PC-3 (cell line): ENCODE measurements around the gene DENND6B. TPM values are rescaled to one million over a fixed set of nuclear protein-coding genes. Genes with fewer than 3 reads are reported as not detected.

ENCODE experiments used
- ATAC-seq: fragments of 200-7000 bp; cut with Tn5 transposase; 2 replicates; pipeline ENCODE4 v1.9.1; 2020; ENCODE audit warnings: mild to moderate bottlenecking, moderate library complexity
- BruUV-seq: library from RNA; stranded (reverse); fragments of 400-500 nt; replicated peaks from 2 replicates; lab custom pipeline; 2021; lab: Mats Ljungman, UMichigan
- CTCF ChIA-PET: fragments of 300-600 bp; sonication (Branson Sonifier 250); formaldehyde crosslinking; loops from one replicate; lab custom pipeline; 2022; ENCODE audit warnings: antibody characterized with exemption; lab: Charles Lee
- POLR2A ChIA-PET: fragments of 300-600 bp; sonication (Branson Sonifier 250); formaldehyde crosslinking; loops from one replicate; lab custom pipeline; 2022; ENCODE audit warnings: antibody characterized with exemption; ENCODE audit not compliant: unreplicated experiment; lab: Charles Lee
- DNase-seq: peaks from one replicate; pipeline ENCODE4 v3.0.0-alpha.2; 2015
- H2AFZ ChIP-seq: fragments of 300-600 bp; sonication (generic); 2 replicates; pipeline ENCODE4 v1.6.0; 2016; ENCODE audit warnings: antibody characterized with exemption, low read length
- H3F3A ChIP-seq: fragments of 300-600 bp; sonication (generic); one replicate; pipeline ENCODE4 v1.6.0; 2017; ENCODE audit warnings: antibody characterized with exemption, low read length, control low read depth, mild to moderate bottlenecking; ENCODE audit not compliant: unreplicated experiment
- H3K27ac ChIP-seq: fragments of 300-600 bp; sonication (generic); 2 replicates; pipeline ENCODE4 v1.5.1; 2016; ENCODE audit warnings: mild to moderate bottlenecking, low read length
- H3K27me3 ChIP-seq: fragments of 300-600 bp; sonication (generic); 2 replicates; pipeline ENCODE4 v1.6.1; 2016; ENCODE audit warnings: low read length, mixed read lengths
- H3K36me3 ChIP-seq: fragments of 300-600 bp; sonication (generic); 2 replicates; pipeline ENCODE4 v1.6.1; 2016; ENCODE audit warnings: low read depth, mixed run types, low read length, mixed read lengths
- H3K4me1 ChIP-seq: fragments of 300-600 bp; sonication (generic); 2 replicates; pipeline ENCODE4 v1.5.1; 2016; ENCODE audit warnings: low read length; ENCODE audit not compliant: insufficient read depth
- H3K4me2 ChIP-seq: fragments of 300-600 bp; sonication (generic); 2 replicates; pipeline ENCODE4 v1.6.0; 2016; ENCODE audit warnings: low read length
- H3K4me3 ChIP-seq: fragments of 300-600 bp; sonication (generic); 2 replicates; pipeline ENCODE4 v1.5.1; 2016; ENCODE audit warnings: mild to moderate bottlenecking, low read length, mixed read lengths
- H3K79me2 ChIP-seq: fragments of 300-600 bp; sonication (generic); 2 replicates; pipeline ENCODE4 v1.6.1; 2017; ENCODE audit warnings: low read length, mixed read lengths
- H3K9ac ChIP-seq: fragments of 300-600 bp; sonication (generic); 2 replicates; pipeline ENCODE4 v1.6.0; 2016; ENCODE audit warnings: mild to moderate bottlenecking, low read length
- H3K9me2 ChIP-seq: fragments of 300-600 bp; sonication (generic); replicated peaks from 2 replicates; pipeline ENCODE4 v1.6.1; 2016; ENCODE audit warnings: mixed run types, low read length, mixed read lengths
- H3K9me3 ChIP-seq: fragments of 300-600 bp; sonication (generic); 2 replicates; pipeline ENCODE4 v1.6.1; 2016; ENCODE audit warnings: low read length, mixed read lengths
- H4K20me1 ChIP-seq: fragments of 300-600 bp; sonication (generic); 2 replicates; pipeline ENCODE4 v1.6.1; 2016; ENCODE audit warnings: low read length, mixed read lengths
- EZH2 ChIP-seq: fragments of 300-600 bp; sonication (generic); IDR thresholded peaks from one replicate; pipeline ENCODE4 v1.6.1; 2017; ENCODE audit warnings: antibody characterized with exemption, mild to moderate bottlenecking, low read length; ENCODE audit not compliant: unreplicated experiment
- EZH2phosphoT487 ChIP-seq: fragments of 300-600 bp; sonication (generic); IDR thresholded peaks from 2 replicates; pipeline ENCODE4 v1.6.1; 2018; ENCODE audit warnings: mild to moderate bottlenecking, antibody characterized with exemption, low read length, borderline replicate concordance
- intact Hi-C: fragments of 100-400 bp; cut with micrococcal nuclease; formaldehyde crosslinking; loops from 2 replicates; pipeline ENCODE4 v1.9.0; 2023
- total RNA-seq: library from RNA; depleted of rRNA; stranded (reverse); fragments of >200 nt; gene quantifications from 2 replicates; pipeline ENCODE4 v1.2.3, GENCODE V29; 2014
- TF ChIP-seq, protein P1 (sequence below): fragments of 300-600 bp; sonication (generic); conservative IDR thresholded peaks from 2 replicates; pipeline ENCODE4 v1.5.1; 2017; ENCODE audit warnings: antibody characterized with exemption, low read depth, mild to moderate bottlenecking, low read length

DENND6B gene
- total RNA-seq, 1 experiment from 2014 or later = 1.1 TPM

DNA sequence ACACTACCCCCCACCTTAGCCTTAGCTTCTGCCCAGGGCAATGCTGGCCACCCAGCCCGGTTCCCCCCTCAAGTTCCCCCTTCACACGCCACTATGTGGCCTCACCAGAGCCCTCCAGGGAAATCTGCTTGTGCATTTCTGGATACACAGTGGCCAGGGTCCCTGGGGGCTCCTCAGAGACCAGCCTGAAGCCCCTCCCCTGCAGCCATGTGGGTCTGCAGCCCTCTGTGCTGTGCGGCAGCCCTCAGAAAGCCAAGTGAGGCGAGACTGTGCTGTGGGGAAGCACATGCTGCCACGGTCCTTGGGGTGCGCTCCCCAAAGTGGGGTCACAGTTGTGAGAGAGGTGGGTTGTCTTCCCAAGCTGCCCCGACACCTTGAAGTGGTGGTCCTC is 17.2 kb downstream of the DENND6B start:
- no peaks in the 10 kb centered on the region for H3K36me3 ChIP-seq
- H3F3A ChIP-seq = no peaks in the 10 kb centered on the region
- intact Hi-C loops = no loop called here
- BruUV-seq = no TSS peak
- H3K4me1 ChIP-seq = peaks cover 11% of the 10 kb centered on the region
- no peaks in the 10 kb centered on the region for H3K9me2 ChIP-seq
- ChIA-PET CTCF (no interaction called here), POLR2A (no interaction called here)
- no peaks in the 10 kb centered on the region for H3K9me3 ChIP-seq
- TF ChIP-seq, protein P1, sequence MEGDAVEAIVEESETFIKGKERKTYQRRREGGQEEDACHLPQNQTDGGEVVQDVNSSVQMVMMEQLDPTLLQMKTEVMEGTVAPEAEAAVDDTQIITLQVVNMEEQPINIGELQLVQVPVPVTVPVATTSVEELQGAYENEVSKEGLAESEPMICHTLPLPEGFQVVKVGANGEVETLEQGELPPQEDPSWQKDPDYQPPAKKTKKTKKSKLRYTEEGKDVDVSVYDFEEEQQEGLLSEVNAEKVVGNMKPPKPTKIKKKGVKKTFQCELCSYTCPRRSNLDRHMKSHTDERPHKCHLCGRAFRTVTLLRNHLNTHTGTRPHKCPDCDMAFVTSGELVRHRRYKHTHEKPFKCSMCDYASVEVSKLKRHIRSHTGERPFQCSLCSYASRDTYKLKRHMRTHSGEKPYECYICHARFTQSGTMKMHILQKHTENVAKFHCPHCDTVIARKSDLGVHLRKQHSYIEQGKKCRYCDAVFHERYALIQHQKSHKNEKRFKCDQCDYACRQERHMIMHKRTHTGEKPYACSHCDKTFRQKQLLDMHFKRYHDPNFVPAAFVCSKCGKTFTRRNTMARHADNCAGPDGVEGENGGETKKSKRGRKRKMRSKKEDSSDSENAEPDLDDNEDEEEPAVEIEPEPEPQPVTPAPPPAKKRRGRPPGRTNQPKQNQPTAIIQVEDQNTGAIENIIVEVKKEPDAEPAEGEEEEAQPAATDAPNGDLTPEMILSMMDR = no peak
- TF ChIP-seq EZH2phosphoT487 (no peak), EZH2 (no peak)
- no peak overlapping the region for H3K9ac ChIP-seq
- no peak for ATAC-seq
- no peak overlapping the region for H2AFZ ChIP-seq
- H4K20me1 ChIP-seq = no peaks in the 10 kb centered on the region
- H3K4me2 ChIP-seq = no peak overlapping the region
- DNase-seq = no peak
- no peak overlapping the region for H3K4me3 ChIP-seq
- H3K79me2 ChIP-seq = peaks cover 24% of the 10 kb centered on the region
- no peak overlapping the region for H3K27ac ChIP-seq
- no peaks in the 10 kb centered on the region for H3K27me3 ChIP-seq

DNA sequence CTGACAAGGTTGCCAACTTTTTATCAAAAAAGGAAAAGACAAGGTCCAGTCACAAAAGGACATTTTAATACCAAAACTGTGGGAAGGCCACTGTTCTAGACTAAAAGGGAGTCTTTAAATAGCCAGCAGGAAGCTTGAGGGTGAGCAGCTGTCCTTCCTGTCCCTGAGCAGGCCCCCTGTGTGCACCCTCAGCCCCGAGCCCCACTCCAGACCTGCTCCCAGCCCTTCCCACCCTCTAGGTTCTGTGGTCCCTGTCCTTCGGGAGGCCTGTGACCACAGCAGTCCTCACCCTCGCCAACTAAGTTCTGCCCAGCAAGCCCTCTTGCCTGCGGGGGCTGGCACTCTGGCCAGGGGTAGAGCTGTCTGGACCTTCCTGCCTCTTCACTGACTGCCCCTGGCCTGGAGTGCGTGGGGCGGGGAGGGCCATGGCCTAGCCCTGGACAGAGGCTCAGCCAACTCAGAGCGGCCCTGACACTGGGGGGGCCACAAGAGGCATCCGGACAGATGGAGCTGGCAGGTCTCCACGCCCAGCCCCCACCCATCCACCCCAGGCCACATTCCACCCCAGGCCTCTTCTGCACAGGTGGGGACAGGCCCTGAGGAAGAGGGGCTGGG is 17.7 kb downstream of the DENND6B start:
- POLR2A ChIA-PET = no interaction called here
- Histone ChIP-seq H3K9me3 (no peaks in the 10 kb centered on the region), H3F3A (peaks cover 3% of the 10 kb centered on the region), H3K4me3 (no peak overlapping the region), H4K20me1 (no peaks in the 10 kb centered on the region), H3K36me3 (no peaks in the 10 kb centered on the region), H3K4me1 (peaks cover 16% of the 10 kb centered on the region), H3K9ac (no peak overlapping the region), H3K9me2 (no peaks in the 10 kb centered on the region), H3K27ac (no peak overlapping the region), H2AFZ (no peak overlapping the region), H3K79me2 (peaks cover 27% of the 10 kb centered on the region), H3K27me3 (no peaks in the 10 kb centered on the region), H3K4me2 (no peak overlapping the region)
- ATAC-seq = no peak
- BruUV-seq = no TSS peak
- TF ChIP-seq, protein P1 = no peak
- TF ChIP-seq EZH2phosphoT487 (no peak), EZH2 (no peak)
- DNase-seq = no peak
- CTCF ChIA-PET = no interaction called here
- intact Hi-C loops = no loop called here

DNA sequence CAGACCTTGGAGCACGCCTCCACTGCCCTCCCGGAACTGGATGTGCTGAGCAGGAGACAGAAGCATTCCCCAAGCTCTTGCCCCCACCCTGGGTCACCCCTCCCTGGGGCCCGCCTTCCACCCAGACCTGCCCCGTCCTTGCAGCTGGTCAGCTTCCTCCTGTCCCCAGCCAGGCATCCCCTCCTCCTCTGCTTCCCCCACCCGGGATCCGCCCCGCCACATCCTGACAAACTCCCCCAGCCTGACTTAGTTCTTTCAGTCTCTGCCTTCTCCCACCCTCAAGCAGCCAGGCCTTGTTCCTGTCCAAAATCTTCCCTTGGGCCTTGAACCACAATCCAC is 18.2 kb downstream of the DENND6B start:
- H3K9ac ChIP-seq = no peak overlapping the region
- H3F3A ChIP-seq = peaks cover 3% of the 10 kb centered on the region
- no peak overlapping the region for H2AFZ ChIP-seq
- no peaks in the 10 kb centered on the region for H3K9me3 ChIP-seq
- TF ChIP-seq EZH2 (no peak), EZH2phosphoT487 (no peak)
- TF ChIP-seq, protein P1 = no peak
- ChIA-PET POLR2A (no interaction called here), CTCF (no interaction called here)
- no peak overlapping the region for H3K4me2 ChIP-seq
- H4K20me1 ChIP-seq = no peaks in the 10 kb centered on the region
- H3K27me3 ChIP-seq = no peaks in the 10 kb centered on the region
- H3K4me3 ChIP-seq = no peak overlapping the region
- H3K4me1 ChIP-seq = peaks cover 22% of the 10 kb centered on the region
- intact Hi-C loops = no loop called here
- ATAC-seq = no peak
- peaks cover 33% of the 10 kb centered on the region for H3K79me2 ChIP-seq
- DNase-seq = no peak
- no peaks in the 10 kb centered on the region for H3K9me2 ChIP-seq
- H3K27ac ChIP-seq = no peak overlapping the region
- BruUV-seq = no TSS peak
- H3K36me3 ChIP-seq = no peaks in the 10 kb centered on the region
